ENCODE results near the gene CPED1.
"Not testable (repeated sequence)": the region's sequence is repeated elsewhere in the genome, so short reads cannot be mapped to it uniquely, and the experiment has no call there.

The CPED1 gene

GRCh38 chr7:120981888-120982615 is 6.5 kb upstream of the CPED1 start:
- DNase-seq, result no peak

GRCh38 chr7:120983592-120983991 is 4.9 kb upstream of the CPED1 start:
- not testable (repeated sequence) for DNase-seq

GRCh38 chr7:120984406-120984805 is 4.1 kb upstream of the CPED1 start:
- no peak for DNase-seq

- DNase-seq, result no peak
Observed at GRCh38 chr7:120985130-120985758, 3.3 kb upstream of the CPED1 start.

- no peak for DNase-seq
Observed at GRCh38 chr7:120985839-120986238, 2.7 kb upstream of the CPED1 start.

GRCh38 chr7:120986650-120987049 is 1.9 kb upstream of the CPED1 start:
- no peak for DNase-seq

GRCh38 chr7:120987280-120987679 is 1.2 kb upstream of the CPED1 start:
- no peak for DNase-seq

GRCh38 chr7:120987683-120988590 is 574 bp upstream of the CPED1 start:
- DNase-seq, result peak; percentile 91

- no peak for DNase-seq
Observed at GRCh38 chr7:120989257-120990220, 1.0 kb downstream of the CPED1 start.

GRCh38 chr7:120990468-120991118 is 2.1 kb downstream of the CPED1 start:
- no peak for DNase-seq

- no peak for DNase-seq
Observed at GRCh38 chr7:120991161-120991560, 2.6 kb downstream of the CPED1 start.

GRCh38 chr7:120991581-120991980 is 3.1 kb downstream of the CPED1 start:
- DNase-seq, result no peak

- DNase-seq, result no peak
Observed at GRCh38 chr7:120992272-120992964, 3.9 kb downstream of the CPED1 start.

GRCh38 chr7:120992965-120993494 is 4.5 kb downstream of the CPED1 start:
- no peak for DNase-seq

GRCh38 chr7:120993553-120994191 is 5.2 kb downstream of the CPED1 start:
- no peak for DNase-seq

- DNase-seq, result no peak
Observed at GRCh38 chr7:120994512-120995410, 6.2 kb downstream of the CPED1 start.

- no peak for DNase-seq
Observed at GRCh38 chr7:120995654-120996053, 7.1 kb downstream of the CPED1 start.

- no peak for DNase-seq
Observed at GRCh38 chr7:120996333-120996987, 7.9 kb downstream of the CPED1 start.

- DNase-seq, result no peak
Observed at GRCh38 chr7:120996988-120997345, 8.5 kb downstream of the CPED1 start.
